ENCODE data around the gene CHRNA4.

Gene CHRNA4

DNA sequence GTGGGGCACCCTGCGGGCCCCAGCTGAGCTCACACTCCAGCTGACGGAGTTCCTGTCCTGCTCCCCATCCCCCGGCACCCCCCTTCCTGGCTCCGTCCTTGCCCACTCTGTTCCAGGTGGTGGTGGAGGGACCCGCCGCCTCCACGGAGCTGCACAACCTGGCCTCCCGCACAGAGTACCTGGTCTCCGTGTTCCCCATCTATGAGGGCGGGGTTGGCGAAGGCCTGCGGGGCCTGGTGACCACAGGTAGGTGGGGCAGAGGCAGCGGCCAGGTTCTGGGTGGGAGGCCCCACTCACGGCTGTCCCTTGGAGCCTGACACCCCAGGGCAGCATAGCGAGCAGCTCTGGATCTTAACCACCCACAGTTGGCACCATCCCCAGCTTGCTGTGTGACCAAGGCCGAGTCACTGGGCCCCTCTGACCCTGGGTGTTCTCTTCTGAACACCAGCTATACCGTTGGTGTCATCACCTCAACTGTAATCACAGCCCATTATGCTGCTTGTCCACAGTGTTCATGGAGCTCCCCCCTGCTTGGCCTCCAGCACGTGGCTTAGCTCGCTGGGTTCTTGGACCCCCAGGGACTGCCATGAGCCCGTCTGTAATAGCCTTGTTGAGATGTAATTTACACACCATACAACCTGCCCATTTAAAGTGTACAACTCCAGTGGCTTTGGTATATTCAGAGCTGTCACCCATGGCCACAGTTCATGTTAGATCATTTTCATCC is 50.7 kb downstream of the CHRNA4 start:
- Histone ChIP-seq H3K4me2 (ENCODE audit: low read length) (no peak overlapping the region), H3K9me3 (ENCODE audit: insufficient read depth, low read length) (no peaks in the 10 kb centered on the region), H3K9ac (ENCODE audit: low read length) (no peak overlapping the region), H3K27ac (ENCODE audit: low read length) (no peak overlapping the region), H3K79me2 (ENCODE audit: low read length) (no peaks in the 10 kb centered on the region), H3K27me3 (ENCODE audit: low read depth, low read length) (no peaks in the 10 kb centered on the region), H3K36me3 (replicated peaks; ENCODE audit: low read depth, low read length) (no peaks in the 10 kb centered on the region), H2AFZ (ENCODE audit: low read depth, low read length) (no peak overlapping the region), H3K4me1 (ENCODE audit: low read length) (no peaks in the 10 kb centered on the region), H3K4me3 (ENCODE audit: low read length) (no peak overlapping the region), H4K20me1 (ENCODE audit: insufficient read depth, low read length) (no peaks in the 10 kb centered on the region)
- no peak for TF ChIP-seq EZH2phosphoT487 (IDR thresholded peaks at IDR 0.05; ENCODE audit: low read depth)
- TF ChIP-seq, protein P1, sequence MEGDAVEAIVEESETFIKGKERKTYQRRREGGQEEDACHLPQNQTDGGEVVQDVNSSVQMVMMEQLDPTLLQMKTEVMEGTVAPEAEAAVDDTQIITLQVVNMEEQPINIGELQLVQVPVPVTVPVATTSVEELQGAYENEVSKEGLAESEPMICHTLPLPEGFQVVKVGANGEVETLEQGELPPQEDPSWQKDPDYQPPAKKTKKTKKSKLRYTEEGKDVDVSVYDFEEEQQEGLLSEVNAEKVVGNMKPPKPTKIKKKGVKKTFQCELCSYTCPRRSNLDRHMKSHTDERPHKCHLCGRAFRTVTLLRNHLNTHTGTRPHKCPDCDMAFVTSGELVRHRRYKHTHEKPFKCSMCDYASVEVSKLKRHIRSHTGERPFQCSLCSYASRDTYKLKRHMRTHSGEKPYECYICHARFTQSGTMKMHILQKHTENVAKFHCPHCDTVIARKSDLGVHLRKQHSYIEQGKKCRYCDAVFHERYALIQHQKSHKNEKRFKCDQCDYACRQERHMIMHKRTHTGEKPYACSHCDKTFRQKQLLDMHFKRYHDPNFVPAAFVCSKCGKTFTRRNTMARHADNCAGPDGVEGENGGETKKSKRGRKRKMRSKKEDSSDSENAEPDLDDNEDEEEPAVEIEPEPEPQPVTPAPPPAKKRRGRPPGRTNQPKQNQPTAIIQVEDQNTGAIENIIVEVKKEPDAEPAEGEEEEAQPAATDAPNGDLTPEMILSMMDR (IDR thresholded peaks at IDR 0.05; ENCODE audit: low read depth, low read length), result no peak

DNA sequence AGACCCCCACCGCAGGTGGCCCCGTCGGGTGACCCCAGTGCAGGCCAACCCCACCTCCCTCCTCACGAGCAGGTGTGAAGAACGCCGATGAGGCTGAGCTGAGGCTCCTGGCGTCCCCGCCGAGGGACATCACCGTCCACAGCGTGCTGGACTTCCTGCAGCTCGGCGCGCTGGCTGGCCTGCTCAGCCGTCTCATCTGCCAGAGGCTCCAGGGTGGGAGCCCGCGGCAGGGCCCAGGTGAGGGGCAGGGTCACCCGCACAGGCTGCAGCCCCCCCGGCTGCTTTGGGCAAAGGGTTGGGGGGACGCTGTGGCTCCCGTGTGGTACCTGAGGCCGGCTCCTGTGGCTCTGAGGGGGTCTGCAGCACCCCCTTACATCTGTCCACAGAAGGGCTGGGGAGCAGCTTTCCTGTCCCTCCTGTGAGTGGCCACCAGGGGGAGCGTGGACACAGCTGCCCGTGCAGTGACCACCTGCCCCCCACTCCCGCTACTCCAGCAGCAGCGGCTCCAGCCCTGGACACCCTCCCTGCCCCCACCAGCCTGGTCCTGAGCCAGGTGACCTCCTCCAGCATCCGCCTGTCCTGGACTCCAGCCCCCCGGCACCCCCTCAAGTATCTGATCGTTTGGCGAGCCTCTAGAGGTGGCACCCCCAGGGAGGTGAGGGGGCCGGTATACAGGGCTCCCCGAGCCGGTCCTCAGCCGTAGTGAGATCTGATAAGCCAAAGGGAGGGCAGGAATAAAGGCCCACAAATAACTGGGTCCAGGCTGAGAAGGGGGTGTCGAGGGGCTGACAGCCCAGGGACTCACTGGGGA is 51.7 kb downstream of the CHRNA4 start:
- no peaks in the 10 kb centered on the region for H3K27me3 ChIP-seq (ENCODE audit: low read depth, low read length)
- no peaks in the 10 kb centered on the region for H4K20me1 ChIP-seq (ENCODE audit: insufficient read depth, low read length)
- H3K79me2 ChIP-seq (ENCODE audit: low read length), result no peaks in the 10 kb centered on the region
- H3K9ac ChIP-seq (ENCODE audit: low read length), result no peak overlapping the region
- no peak overlapping the region for H3K27ac ChIP-seq (ENCODE audit: low read length)
- no peaks in the 10 kb centered on the region for H3K4me1 ChIP-seq (ENCODE audit: low read length)
- no peak overlapping the region for H3K4me2 ChIP-seq (ENCODE audit: low read length)
- H3K36me3 ChIP-seq (replicated peaks; ENCODE audit: low read depth, low read length), result no peaks in the 10 kb centered on the region
- no peak overlapping the region for H3K4me3 ChIP-seq (ENCODE audit: low read length)
- H2AFZ ChIP-seq (ENCODE audit: low read depth, low read length), result no peak overlapping the region
- TF ChIP-seq, protein P1 (IDR thresholded peaks at IDR 0.05; ENCODE audit: low read depth, low read length), result peak; percentile 58
- TF ChIP-seq EZH2phosphoT487 (IDR thresholded peaks at IDR 0.05; ENCODE audit: low read depth), result no peak
- no peaks in the 10 kb centered on the region for H3K9me3 ChIP-seq (ENCODE audit: insufficient read depth, low read length)

DNA sequence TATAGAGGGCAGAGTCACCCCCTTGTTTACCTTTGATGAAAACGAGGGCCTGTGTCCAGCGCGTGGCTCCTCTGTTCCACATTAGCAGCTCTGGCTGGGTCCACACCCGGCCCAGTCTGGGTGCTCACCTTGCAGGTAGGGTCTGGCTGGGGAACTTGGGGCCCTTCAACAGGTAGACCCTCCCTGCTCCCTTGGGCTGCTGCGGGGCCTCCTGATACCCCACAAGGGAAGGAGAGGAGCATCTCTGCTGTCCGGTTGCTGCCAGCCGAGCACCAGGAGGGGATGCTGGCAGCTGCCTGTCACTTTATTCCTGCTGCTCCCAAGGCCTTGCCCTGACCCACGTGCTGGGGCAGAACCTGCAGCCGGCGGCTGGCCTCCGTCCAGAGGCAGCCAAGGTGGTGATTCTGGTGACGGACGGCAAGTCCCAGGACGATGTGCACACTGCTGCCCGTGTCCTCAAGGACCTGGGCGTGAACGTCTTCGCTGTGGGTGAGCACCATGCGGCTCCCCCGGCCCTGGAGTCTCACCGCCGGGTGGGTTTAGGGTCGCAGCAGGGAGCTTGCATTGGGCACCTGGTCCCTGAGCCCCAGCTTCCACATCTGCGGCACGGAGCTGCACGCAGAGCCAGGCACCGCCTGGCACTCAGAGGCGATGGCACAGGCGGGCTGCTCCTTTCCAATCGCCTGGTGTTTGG is 52.8 kb downstream of the CHRNA4 start:
- TF ChIP-seq EZH2phosphoT487 (IDR thresholded peaks at IDR 0.05; ENCODE audit: low read depth), result no peak
- TF ChIP-seq, protein P1 (IDR thresholded peaks at IDR 0.05; ENCODE audit: low read depth, low read length), result no peak
- H4K20me1 ChIP-seq (ENCODE audit: insufficient read depth, low read length), result no peaks in the 10 kb centered on the region
- H3K79me2 ChIP-seq (ENCODE audit: low read length), result no peaks in the 10 kb centered on the region
- H2AFZ ChIP-seq (ENCODE audit: low read depth, low read length), result no peak overlapping the region
- H3K36me3 ChIP-seq (replicated peaks; ENCODE audit: low read depth, low read length), result no peaks in the 10 kb centered on the region
- no peak overlapping the region for H3K4me2 ChIP-seq (ENCODE audit: low read length)
- no peak overlapping the region for H3K4me3 ChIP-seq (ENCODE audit: low read length)
- no peak overlapping the region for H3K27ac ChIP-seq (ENCODE audit: low read length)
- no peaks in the 10 kb centered on the region for H3K4me1 ChIP-seq (ENCODE audit: low read length)
- no peaks in the 10 kb centered on the region for H3K27me3 ChIP-seq (ENCODE audit: low read depth, low read length)
- H3K9ac ChIP-seq (ENCODE audit: low read length), result no peak overlapping the region
- H3K9me3 ChIP-seq (ENCODE audit: insufficient read depth, low read length), result no peaks in the 10 kb centered on the region

Data from OCI-LY3 (cell line).